HTR-8/SVneo (cell line): ENCODE results near the gene AIMP1.

Experiments
- DNase-seq: peaks from one replicate; pipeline ENCODE4 v3.0.0; 2011; ENCODE audit warnings: low spot score, mixed read lengths; ENCODE audit not compliant: insufficient read length
- FAIRE-seq: peaks from 2 replicates; lab custom pipeline; 2011; peaks lifted over from hg19 to GRCh38; lab: Jason Lieb, UNC

Gene AIMP1

GRCh38 chr4:106315968-106316772 lies at the start of gene AIMP1, which contains the start of gene TBCK:
AIMP1 (plus strand) TSS chr4:106316550; CDS start chr4:106325010, 8,460 bp downstream.
TBCK (minus strand) TSS chr4:106316209; CDS start chr4:106308960, 7,249 bp downstream.
- FAIRE-seq: no peak
- peak; percentile 67 for DNase-seq

DNA sequence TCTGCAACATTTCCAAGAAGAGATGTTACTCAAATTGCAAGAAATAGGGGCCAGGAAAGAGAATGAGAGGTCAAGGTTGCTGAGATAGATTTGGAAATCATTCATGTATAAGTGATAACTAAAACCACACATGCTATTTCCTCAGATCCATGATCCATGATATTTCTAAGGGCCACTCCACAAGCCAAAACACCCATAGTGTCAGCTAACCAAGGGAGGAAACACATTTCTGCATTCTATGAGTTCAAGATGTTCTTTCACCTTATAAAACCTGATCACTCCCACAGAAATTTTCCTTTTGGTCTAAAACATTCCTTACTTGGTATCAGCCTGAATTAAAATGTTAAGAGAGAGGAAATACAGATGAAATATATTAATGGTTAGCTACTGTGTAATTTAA lies 47.6 kb upstream of the AIMP1 start:
- no peak for FAIRE-seq

DNA sequence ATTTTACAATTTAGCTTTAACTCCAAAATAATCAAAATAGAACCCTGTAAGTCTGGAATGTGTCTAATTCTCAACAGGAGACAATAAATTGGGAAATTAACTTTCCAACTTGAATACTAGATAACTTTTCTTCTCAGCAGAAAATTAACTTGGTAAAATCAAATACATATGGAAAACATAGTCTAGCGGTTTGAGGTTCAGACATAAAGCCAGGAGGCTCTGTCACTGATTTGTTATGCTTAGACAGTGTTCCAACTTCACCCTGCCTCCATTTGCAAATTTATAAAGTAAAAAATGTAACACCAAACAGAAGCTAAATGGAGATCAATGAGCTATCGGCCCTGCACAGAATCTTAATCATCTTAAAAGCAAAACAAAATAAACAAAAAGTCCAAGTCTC lies 46.6 kb upstream of the AIMP1 start:
- FAIRE-seq (no peak), DNase-seq (no peak)

More for the DNA sequence above, 47.6 kb upstream of the AIMP1 start:
- no peak for DNase-seq

- FAIRE-seq: no peak
Observed at GRCh38 chr4:106270736-106271135, 45.6 kb upstream of the AIMP1 start.

GRCh38 chr4:106273831-106274230 lies 42.5 kb upstream of the AIMP1 start:
- no peak for FAIRE-seq
- DNase-seq: no peak

More at GRCh38 chr4:106270736-106271135, 45.6 kb upstream of the AIMP1 start:
- no peak for DNase-seq

DNA sequence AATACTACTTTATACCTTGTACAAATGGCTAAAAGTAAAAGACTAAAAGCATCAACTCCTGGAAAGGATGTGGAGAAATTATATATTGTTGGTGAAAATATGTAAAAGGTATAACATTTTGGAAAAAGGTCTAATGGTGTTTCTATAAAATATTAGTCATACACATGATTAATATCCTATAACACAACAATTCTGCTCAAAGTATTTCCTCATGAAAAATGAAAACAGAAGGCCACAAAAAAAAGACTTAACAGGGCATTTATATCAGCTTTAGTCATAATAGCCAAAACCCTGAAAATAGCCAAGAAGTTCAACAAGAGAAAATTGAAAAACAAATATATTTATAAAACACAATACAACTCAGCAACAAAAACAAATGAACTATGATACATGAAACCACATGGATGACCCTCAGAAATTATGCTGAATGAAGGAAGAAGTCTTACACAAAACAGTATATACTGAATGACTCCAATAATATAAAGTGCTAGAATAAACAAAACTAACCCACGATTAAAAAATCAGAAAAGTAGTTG lies 39.1 kb upstream of the AIMP1 start:
- no peak for DNase-seq
- FAIRE-seq: no peak

- no peak for FAIRE-seq
- DNase-seq: no peak
Observed at GRCh38 chr4:106284227-106284626, 32.1 kb upstream of the AIMP1 start.

DNA sequence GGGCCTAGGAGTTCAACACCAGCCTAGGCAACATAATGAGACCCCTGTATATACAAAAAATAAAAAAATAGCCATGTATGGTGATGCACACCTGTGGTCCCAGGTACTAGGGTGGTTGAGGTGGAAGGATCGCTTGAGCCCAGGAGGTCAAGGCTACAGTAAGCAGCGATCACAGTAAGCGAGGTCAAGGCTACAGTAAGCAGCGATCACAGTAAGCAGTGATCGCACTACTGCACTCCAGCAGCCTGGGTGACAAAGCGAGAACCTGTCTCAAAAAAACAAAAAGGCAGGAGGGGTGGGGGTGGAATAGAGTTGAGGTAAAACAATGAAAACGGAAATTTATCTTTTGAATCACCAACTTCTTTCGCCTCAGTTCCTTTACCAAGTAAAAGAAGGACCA lies 29.7 kb upstream of the AIMP1 start:
- no peak for FAIRE-seq

GRCh38 chr4:106287353-106287969 lies 28.9 kb upstream of the AIMP1 start:
- no peak for FAIRE-seq
- no peak for DNase-seq

More for the DNA sequence above, 29.7 kb upstream of the AIMP1 start:
- DNase-seq: no peak

DNA sequence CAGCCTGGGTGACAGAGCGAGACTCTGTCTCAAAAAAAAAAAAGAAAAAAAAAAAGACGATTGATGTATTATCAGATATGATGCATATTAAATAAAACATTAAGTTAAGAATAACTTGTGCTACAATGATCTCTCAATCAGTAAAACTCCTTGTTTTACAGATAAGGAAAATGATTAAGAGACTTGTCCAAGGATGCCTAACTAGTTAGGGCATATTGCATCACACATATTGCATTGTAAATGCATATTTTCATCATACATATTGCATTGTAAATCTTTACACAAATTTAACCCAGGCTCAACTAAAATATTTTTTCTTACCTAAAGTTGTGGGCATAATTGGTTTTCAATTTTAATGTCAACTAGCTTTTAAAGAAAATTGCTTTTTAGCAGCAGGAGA lies 26.6 kb upstream of the AIMP1 start:
- DNase-seq: no peak
- FAIRE-seq: no peak

GRCh38 chr4:106291678-106292077 lies 24.7 kb upstream of the AIMP1 start:
- DNase-seq (no peak), FAIRE-seq (no peak)

GRCh38 chr4:106294062-106294461 lies 22.3 kb upstream of the AIMP1 start:
- FAIRE-seq (no peak), DNase-seq (no peak)

DNA sequence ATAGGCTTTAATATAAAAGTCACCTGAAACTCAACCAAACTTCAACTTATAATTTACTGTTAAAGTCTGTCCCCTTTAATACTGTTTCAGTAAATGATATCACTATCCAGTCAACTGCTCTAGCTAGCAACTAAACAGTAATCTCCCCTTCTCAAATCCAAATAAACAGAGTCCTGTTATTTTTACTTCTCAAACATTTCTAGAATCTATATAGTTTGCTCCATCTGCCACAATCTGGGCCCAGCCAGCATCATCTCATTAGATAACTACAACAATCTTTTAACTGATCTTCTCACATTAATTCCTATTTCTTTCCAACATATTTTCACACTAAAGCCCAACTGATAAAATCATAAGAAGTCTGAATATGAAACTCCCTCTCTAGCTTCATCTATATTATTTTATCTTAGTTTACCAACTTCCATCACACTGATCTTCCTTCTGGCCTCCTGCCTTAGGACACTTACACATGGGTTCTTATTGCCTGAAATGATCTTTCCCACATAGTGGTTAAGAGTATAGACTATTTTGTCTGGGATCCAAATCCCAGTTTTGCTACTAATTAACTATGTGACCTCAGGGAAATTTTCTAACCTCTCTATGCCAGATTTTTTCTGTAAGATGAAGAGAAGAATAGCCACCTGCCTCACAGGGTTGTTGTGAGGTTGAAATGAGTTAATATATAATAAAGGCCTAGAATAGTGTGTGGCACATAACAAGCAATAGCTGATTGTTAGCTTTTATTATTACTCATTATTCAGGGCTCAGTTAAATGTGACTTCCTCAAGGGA lies 18.9 kb upstream of the AIMP1 start:
- no peak for DNase-seq

DNA sequence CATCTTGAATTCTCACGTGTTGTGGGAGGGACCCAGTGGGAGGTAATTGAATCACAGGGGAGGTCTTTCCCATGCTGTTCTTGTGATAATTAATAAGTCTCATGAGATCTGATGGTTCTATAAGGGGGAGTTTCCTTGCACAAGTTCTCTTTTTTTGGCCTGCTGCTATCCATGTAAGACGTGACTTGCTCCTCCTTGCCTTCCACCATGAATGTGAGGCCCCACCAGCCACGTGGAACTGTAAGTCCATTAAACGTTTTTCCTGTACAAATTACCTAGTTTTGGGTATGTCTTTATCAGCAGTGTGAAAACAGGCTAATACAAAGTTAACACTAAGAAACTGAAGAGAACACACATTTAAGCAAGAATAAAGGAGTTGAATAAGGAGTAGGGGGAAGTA lies 16.4 kb upstream of the AIMP1 start:
- DNase-seq (no peak), FAIRE-seq (no peak)

More for the DNA sequence above, 18.9 kb upstream of the AIMP1 start:
- no peak for FAIRE-seq

- FAIRE-seq (no peak), DNase-seq (no peak)
Observed at GRCh38 chr4:106301393-106302061, 14.8 kb upstream of the AIMP1 start.

DNA sequence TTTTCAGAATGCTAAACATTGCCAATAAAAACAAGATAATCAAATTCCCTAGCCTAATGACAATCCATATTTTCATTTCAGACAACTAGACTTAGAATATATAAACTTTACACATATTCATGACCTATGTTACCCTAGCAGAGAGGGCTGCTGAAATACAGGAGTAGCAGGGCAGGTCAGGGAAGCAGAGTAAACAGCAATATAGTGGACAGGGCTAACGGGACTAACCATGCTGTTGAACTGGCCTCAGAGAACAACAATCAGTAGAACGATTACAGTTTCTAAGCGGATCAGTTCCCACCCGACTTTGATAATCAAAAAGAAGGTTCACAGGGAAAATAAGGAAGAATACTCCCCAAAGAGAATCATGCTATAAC lies 14.3 kb upstream of the AIMP1 start:
- FAIRE-seq (no peak), DNase-seq (no peak)

DNA sequence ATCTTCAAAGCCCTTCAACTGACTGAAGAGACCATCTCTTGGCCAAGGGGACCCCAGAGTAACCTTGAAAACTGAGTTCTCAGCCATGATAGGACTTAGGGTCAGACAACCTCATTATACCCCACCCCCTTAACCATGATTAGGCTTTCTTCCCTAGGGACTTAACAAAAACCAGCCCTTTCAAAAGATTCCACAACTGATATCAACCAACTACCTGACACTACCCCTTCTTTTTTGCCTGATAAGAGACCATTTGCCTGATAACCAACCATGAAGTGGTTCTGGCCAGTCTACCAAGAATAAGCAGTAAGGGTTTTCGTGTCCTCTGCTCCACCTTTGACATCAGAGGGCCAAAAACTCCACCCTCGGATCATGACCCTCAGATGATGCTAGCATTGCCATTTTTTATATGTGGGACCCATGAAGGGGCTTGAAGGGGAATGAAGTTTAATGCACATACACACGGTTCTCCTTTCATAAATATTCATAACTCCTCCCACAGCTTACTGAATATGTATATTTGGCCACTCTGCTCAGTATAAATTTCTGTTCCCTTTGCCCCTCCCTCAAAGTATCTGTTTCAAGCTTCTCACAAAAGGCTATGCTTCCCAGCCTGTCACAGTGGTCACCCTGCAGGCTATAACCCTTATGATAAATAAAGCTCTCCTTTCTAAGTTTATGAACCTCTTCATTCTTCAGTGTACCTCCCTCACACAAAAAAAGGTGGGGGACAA lies 12.6 kb upstream of the AIMP1 start:
- no peak for FAIRE-seq
- no peak for DNase-seq

DNA sequence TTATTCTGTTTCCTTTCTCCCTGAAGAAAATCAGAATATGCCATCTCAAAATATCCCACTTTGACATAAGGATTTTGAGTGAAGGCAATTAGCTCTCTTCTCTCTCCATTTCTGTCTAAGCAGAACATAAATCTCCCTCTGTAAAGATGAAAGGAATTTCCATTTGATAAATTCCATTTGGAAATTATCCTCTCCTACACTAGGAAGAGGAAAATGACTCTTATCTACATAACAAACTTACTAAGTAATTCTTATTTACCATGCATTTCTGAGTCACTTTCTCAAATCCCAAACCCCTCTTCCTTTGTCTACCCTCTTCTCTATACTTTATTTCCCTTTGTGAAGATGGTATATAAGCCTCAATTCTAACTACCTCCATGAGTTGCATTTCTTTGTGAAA lies 11.7 kb upstream of the AIMP1 start:
- no peak for DNase-seq
- no peak for FAIRE-seq

DNA sequence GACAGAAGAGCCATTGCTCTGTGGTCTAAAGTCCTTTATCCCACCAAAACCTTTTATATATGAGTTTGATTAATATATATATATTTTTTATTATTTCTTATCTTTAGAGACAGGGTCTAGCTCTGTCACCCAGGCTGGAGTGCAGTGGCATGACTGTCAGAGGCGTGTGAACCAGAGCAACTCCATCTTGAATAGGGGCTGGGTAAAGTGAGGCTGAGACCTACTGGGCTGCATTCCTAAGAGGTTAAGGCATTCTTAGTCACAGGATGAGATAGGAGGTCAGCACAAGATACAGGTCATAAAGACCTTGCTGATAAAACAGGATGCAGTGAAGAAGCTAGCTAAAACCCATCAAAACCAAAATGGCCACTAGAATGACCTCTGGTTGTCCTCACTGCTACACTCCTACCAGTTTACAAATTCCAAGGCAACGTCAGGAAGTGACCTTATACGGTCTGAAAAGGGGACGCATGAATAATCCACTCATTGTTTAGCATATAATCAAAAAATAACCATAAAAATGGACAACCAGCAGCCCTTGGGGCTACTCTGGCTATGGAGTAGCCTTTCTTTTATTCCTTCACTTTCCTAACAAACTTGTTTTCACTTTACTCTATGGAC lies 10.8 kb upstream of the AIMP1 start:
- no peak for FAIRE-seq

More for the DNA sequence above, 10.8 kb upstream of the AIMP1 start:
- no peak for DNase-seq
